GM12892 (cell line): ENCODE data around the gene COPZ1.
"Not testable (repeated sequence)": the region's sequence is repeated elsewhere in the genome, so short reads cannot be mapped to it uniquely, and the experiment has no call there.

ENCODE experiments used
- DNase-seq: peaks from one replicate; pipeline ENCODE4 v3.0.0; 2011; ENCODE audit not compliant: insufficient read length
- FAIRE-seq: peaks from 2 replicates; lab custom pipeline; 2011; peaks lifted over from hg19 to GRCh38; lab: Jason Lieb, UNC
- POLR2A ChIP-seq: IDR thresholded peaks from 2 replicates; pipeline ENCODE4 v1.6.1; 2011; ENCODE audit warnings: low read depth, low read length, control low read depth
- POLR2AphosphoS5 ChIP-seq: IDR thresholded peaks from 2 replicates; pipeline ENCODE4 v1.6.1; 2011; ENCODE audit warnings: low read depth, low read length, control low read depth
- TAF1 ChIP-seq: IDR thresholded peaks from 2 replicates; pipeline ENCODE4 v1.6.1; 2011; ENCODE audit warnings: low read depth, mild to moderate bottlenecking, control low read depth, low read length, borderline replicate concordance

COPZ1 gene

GRCh38 chr12:54341378-54342300 is 16.7 kb downstream of the COPZ1 start:
- DNase-seq = no peak
- no peak for TF ChIP-seq POLR2A
- no peak for TF ChIP-seq TAF1
- TF ChIP-seq POLR2AphosphoS5 = no peak
- FAIRE-seq = no peak

DNA sequence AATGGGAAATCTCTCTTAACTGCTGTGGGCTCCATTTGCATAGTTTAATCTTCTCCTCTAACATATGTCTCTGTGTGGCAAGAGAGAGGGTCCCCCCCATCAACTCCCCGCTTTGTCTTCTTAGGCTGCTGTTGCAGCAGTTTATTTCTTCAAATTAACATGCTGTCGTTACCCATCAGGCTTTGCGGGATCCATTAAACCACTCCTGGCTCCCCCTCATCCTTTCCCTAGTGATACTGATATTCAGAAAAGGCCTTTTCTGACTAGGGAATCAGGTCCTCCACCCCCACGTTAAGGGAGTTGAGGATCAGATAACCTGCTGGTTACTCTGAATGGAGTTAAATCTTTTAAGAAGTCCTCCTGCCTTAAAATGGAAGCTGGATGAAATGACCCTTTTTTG is 24.1 kb downstream of the COPZ1 start:
- DNase-seq = no peak
- no peak for FAIRE-seq

GRCh38 chr12:54349679-54350078 is 24.7 kb downstream of the COPZ1 start:
- FAIRE-seq (no peak), DNase-seq (no peak)
- no peak for TF ChIP-seq POLR2AphosphoS5
- no peak for TF ChIP-seq TAF1
- TF ChIP-seq POLR2A = no peak

More for the DNA sequence above, 24.1 kb downstream of the COPZ1 start:
- TF ChIP-seq POLR2A = no peak
- no peak for TF ChIP-seq POLR2AphosphoS5
- no peak for TF ChIP-seq TAF1

DNA sequence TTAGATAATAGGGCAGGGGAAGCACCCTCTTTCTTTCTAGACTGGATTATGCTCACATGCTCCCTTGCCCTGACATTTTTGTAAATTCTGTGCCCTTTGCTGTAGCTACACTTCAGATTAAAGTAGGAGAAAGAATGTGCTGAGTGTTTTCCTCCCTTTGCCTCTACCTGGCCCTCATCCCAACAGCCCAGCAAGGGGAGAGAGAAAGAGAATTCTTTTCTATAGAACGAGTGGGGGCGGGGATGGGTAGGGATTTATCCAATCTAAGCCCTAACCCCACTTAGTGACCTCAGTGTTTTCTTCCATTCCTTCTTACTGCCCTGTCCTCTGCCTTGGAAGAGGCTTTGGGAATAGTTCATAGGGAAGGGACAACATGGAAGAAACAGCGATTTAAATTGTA is 25.8 kb downstream of the COPZ1 start:
- no peak for DNase-seq
- no peak for FAIRE-seq
- TF ChIP-seq POLR2A = no peak
- no peak for TF ChIP-seq TAF1
- TF ChIP-seq POLR2AphosphoS5 = no peak

DNA sequence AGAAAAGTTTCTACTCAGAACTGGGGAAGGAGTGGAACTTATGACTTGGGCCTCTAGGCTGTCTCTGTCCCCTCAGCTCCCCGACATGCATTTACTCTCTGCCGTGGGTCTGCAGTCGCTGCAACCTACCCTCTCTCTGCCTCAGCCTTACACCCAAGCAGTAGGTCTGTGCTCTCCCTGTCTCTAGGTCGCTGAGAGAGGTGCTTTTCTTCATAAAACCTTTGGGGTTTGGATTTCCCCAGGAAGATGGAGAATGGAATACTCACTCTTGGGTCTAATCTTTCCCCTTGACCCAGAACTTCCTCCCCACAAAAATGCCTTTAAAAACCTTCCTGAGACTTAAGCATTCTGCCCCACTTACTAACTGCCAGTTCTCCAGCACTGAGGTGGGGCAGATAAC is 26.4 kb downstream of the COPZ1 start:
- FAIRE-seq (no peak), DNase-seq (no peak)
- TF ChIP-seq POLR2A (no peak), TAF1 (no peak), POLR2AphosphoS5 (no peak)

DNA sequence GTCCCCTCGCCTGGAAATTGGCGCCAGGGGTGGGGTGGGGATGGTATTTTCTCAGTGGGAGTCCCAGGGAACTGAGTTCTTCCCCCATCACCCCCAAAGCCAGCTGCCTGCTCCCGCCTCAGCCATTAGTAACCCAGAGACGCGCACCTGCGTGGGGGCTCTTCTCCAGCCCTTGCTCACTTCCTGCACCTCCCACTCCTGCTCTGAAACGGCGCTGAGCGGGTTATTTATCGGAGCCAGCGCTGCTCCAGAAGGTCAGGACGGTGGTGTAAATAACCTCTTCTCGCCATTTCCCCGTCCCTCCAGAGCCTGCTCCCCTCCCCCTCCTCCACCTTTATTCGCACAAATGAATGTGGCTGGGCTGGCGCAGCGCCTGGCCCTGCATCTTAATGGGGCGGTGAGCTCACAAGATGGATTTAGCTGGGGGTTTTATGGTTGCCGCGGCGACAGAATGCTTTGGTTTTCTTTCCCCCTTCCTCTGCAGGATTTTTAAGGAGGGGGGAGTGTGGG is 27.1 kb downstream of the COPZ1 start:
- no peak for DNase-seq
- no peak for FAIRE-seq
- TF ChIP-seq TAF1 = no peak
- no peak for TF ChIP-seq POLR2A
- no peak for TF ChIP-seq POLR2AphosphoS5

GRCh38 chr12:54352891-54353874 is 28.3 kb downstream of the COPZ1 start:
- DNase-seq (no peak), FAIRE-seq (no peak)
- TF ChIP-seq TAF1 (no peak), POLR2AphosphoS5 (no peak), POLR2A (no peak)

- DNase-seq, FAIRE-seq: not testable (repeated sequence)
Observed at GRCh38 chr12:54354271-54354670, 29.3 kb downstream of the COPZ1 start.

- TF ChIP-seq POLR2AphosphoS5 = no peak
- no peak for TF ChIP-seq TAF1
- no peak for DNase-seq
- no peak for FAIRE-seq
Observed at GRCh38 chr12:54355104-54355815, 30.3 kb downstream of the COPZ1 start.

DNA sequence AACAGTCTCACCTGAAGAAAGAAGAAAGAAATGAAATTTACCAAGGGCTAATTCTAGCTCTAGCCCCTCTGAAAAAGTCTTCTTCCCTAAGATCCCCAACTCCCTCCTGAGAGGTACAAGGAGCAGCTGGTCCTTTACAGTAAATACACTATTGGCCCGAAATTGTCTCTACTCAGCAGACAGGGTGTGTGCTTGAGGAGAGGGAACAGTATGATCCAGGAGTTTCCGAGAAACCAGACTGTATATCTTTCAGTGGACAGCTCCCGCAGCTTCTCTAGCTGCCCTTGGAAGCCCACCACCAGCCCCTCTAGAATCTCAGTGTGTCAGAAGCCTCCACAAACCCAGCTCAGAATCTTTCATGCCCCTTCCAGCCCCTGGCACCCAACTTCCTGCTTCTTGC is 31.3 kb downstream of the COPZ1 start:
- no peak for FAIRE-seq
- TF ChIP-seq TAF1 (no peak), POLR2AphosphoS5 (no peak), POLR2A (no peak)

DNA sequence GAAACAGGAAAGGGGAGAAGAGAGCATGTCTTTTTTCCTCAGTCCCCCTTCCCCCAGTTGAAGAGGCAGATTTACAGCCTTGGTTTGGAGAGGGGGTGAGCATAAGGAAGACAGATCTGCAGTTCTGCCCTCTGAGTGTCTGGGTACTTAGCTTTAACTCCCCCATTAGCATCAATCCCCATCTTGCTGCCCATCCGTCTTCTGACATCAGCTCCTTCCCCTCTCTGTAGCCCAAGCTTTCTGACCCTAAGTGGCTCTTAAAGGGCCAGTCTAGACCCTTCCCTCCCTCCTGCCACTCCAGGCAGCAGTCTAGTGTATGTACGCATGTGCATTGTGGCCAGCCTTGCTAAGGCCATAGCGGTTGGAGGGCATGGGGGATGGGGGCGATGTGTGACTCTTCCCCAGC is 32.0 kb downstream of the COPZ1 start:
- FAIRE-seq = no peak
- no peak for TF ChIP-seq POLR2AphosphoS5
- TF ChIP-seq POLR2A = no peak
- TF ChIP-seq TAF1 = no peak
- DNase-seq = no peak

More for the DNA sequence above, 31.3 kb downstream of the COPZ1 start:
- no peak for DNase-seq
